HG03095 (cell line): Measurements from ENCODE around the gene ZNF592.
A peak's percentile ranks its signal among the peaks of the same experiment; 100 is the strongest.
"Not testable (repeated sequence)": the region's sequence is repeated elsewhere in the genome, so short reads cannot be mapped to it uniquely, and the experiment has no call there.

Experiments
- ATAC-seq: cut with Tn5 transposase; IDR thresholded peaks from one replicate; pipeline ENCODE4 v1.9.1; 2021; ENCODE audit warnings: moderate library complexity; ENCODE audit not compliant: unreplicated experiment

ZNF592 gene

GRCh38 chr15:84747416-84748273, 747 bp upstream of the ZNF592 start:
- peak; percentile 36 for ATAC-seq

GRCh38 chr15:84749111-84749991, 959 bp downstream of the ZNF592 start:
- peak; percentile 3 for ATAC-seq

GRCh38 chr15:84750583-84751092, 2.2 kb downstream of the ZNF592 start:
- ATAC-seq = peak; percentile 45

- ATAC-seq = not testable (repeated sequence)
Observed at GRCh38 chr15:84751721-84752120, 3.3 kb downstream of the ZNF592 start.

GRCh38 chr15:84752195-84752594, 3.8 kb downstream of the ZNF592 start:
- no peak for ATAC-seq

- ATAC-seq = no peak
Observed at GRCh38 chr15:84752700-84753099, 4.3 kb downstream of the ZNF592 start.

GRCh38 chr15:84754889-84755288, 6.5 kb downstream of the ZNF592 start:
- ATAC-seq = not testable (repeated sequence)

GRCh38 chr15:84755736-84756527, 7.5 kb downstream of the ZNF592 start:
- ATAC-seq = no peak

GRCh38 chr15:84759018-84759417, 10.6 kb downstream of the ZNF592 start:
- ATAC-seq = no peak

- no peak for ATAC-seq
Observed at GRCh38 chr15:84760219-84760618, 11.8 kb downstream of the ZNF592 start.

- ATAC-seq = peak; percentile 51
Observed at GRCh38 chr15:84761607-84762131, 13.3 kb downstream of the ZNF592 start.

- no peak for ATAC-seq
Observed at GRCh38 chr15:84762840-84763572, 14.6 kb downstream of the ZNF592 start.

- no peak for ATAC-seq
Observed at GRCh38 chr15:84764585-84764984, 16.2 kb downstream of the ZNF592 start.

GRCh38 chr15:84764989-84765388, 16.6 kb downstream of the ZNF592 start:
- no peak for ATAC-seq

GRCh38 chr15:84765675-84766074, 17.3 kb downstream of the ZNF592 start:
- no peak for ATAC-seq

- ATAC-seq = no peak
Observed at GRCh38 chr15:84766461-84767035, 18.2 kb downstream of the ZNF592 start.

- no peak for ATAC-seq
Observed at GRCh38 chr15:84772031-84772430, 23.6 kb downstream of the ZNF592 start.

- no peak for ATAC-seq
Observed at GRCh38 chr15:84772467-84772866, 24.1 kb downstream of the ZNF592 start.

- ATAC-seq = no peak
Observed at GRCh38 chr15:84773716-84774115, 25.3 kb downstream of the ZNF592 start.
